HG03558 (cell line): ENCODE data around the gene TENM3.
A peak's percentile ranks its signal among the peaks of the same experiment; 100 is the strongest.

ENCODE experiments used
- ATAC-seq: cut with Tn5 transposase; IDR thresholded peaks from one replicate; pipeline ENCODE4 v1.9.1; 2021; ENCODE audit warnings: moderate number of reproducible peaks; ENCODE audit not compliant: unreplicated experiment; ENCODE audit errors: extremely low read depth

TENM3 gene

GRCh38 chr4:182491719-182492118 lies 248.5 kb downstream of the TENM3 start:
- ATAC-seq, result no peak

- no peak for ATAC-seq
These were observed 249.2 kb downstream of the TENM3 start for GRCh38 chr4:182492423-182492822.

- ATAC-seq, result no peak
These were observed 250.2 kb downstream of the TENM3 start for GRCh38 chr4:182493377-182493776.

- no peak for ATAC-seq
These were observed 250.9 kb downstream of the TENM3 start for GRCh38 chr4:182494103-182494502.

GRCh38 chr4:182495031-182495430 lies 251.8 kb downstream of the TENM3 start:
- ATAC-seq, result no peak

GRCh38 chr4:182495645-182496385 lies 252.6 kb downstream of the TENM3 start:
- no peak for ATAC-seq

- ATAC-seq, result no peak
These were observed 253.2 kb downstream of the TENM3 start for GRCh38 chr4:182496408-182496807.

GRCh38 chr4:182502064-182502463 lies 258.9 kb downstream of the TENM3 start:
- no peak for ATAC-seq

GRCh38 chr4:182504463-182504862 lies 261.3 kb downstream of the TENM3 start:
- ATAC-seq, result no peak

GRCh38 chr4:182507805-182508204 lies 264.6 kb downstream of the TENM3 start:
- ATAC-seq, result no peak

GRCh38 chr4:182510836-182511235 lies 267.6 kb downstream of the TENM3 start:
- ATAC-seq, result no peak

- peak; percentile 63 for ATAC-seq
These were observed 270.5 kb downstream of the TENM3 start for GRCh38 chr4:182513587-182514291.

- no peak for ATAC-seq
These were observed 275.2 kb downstream of the TENM3 start for GRCh38 chr4:182518421-182518820.

- no peak for ATAC-seq
These were observed 276.3 kb downstream of the TENM3 start for GRCh38 chr4:182519528-182519927.

GRCh38 chr4:182521011-182521410 lies 277.8 kb downstream of the TENM3 start:
- no peak for ATAC-seq

GRCh38 chr4:182528819-182529218 lies 285.6 kb downstream of the TENM3 start:
- ATAC-seq, result no peak

GRCh38 chr4:182530451-182530850 lies 287.2 kb downstream of the TENM3 start:
- no peak for ATAC-seq

- ATAC-seq, result no peak
These were observed 288.5 kb downstream of the TENM3 start for GRCh38 chr4:182531555-182532162.

GRCh38 chr4:182532441-182532840 lies 289.2 kb downstream of the TENM3 start:
- ATAC-seq, result no peak

- ATAC-seq, result no peak
These were observed 290.8 kb downstream of the TENM3 start for GRCh38 chr4:182533964-182534363.

GRCh38 chr4:182536221-182536811 lies 293.1 kb downstream of the TENM3 start:
- ATAC-seq, result no peak
